Measurements from ENCODE around the gene ATP1A4.

The ATP1A4 gene

GRCh38 chr1:160210561-160210960, 59.2 kb downstream of the ATP1A4 start:
- peaks cover 68% of the 10 kb centered on the region for H3K36me3 Mint-ChIP-seq
- H3K9me3 Mint-ChIP-seq, result no peaks in the 10 kb centered on the region
- H3K27me3 Mint-ChIP-seq, result no peaks in the 10 kb centered on the region
- no peak for ATAC-seq
- H3K4me1 Mint-ChIP-seq, result peaks cover 52% of the 10 kb centered on the region
- H3K4me3 Mint-ChIP-seq, result no peak overlapping the region
- peak overlapping the region; percentile 78 for H3K27ac Mint-ChIP-seq

DNA sequence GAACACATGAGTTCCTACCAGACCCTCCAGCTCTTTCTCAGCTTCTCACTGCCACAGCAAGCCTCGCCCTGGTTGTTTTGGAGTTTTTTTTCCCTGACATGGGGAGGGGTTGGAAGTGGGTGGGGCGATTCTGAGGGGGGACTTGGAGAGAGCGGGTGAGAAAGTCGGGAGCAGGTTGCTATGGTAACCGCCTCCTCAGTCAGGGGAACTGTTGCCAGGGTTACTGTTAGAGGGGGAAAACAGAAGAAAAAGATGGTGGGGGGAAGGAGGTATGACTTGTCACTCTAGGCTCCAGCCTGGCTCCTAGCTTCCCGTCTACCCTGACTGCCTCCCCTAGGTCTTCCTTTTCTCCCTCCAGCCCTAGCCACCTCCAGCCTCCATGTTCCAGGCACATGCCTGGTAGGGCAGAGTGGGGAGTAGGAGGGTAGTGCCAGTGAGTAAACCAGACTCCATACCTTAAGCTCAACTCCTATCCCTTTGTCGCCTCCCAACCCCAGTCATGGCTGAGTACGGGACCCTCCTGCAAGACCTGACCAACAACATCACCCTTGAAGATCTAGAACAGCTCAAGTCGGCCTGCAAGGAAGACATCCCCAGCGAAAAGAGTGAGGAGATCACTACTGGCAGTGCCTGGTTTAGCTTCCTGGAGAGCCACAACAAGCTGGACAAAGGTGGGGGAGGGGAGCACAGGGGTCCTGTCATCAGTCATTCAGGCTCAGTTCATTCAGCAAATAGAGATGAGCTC, 59.8 kb downstream of the ATP1A4 start:
- Mint-ChIP-seq H3K9me3 (no peaks in the 10 kb centered on the region), H3K27ac (peak overlapping the region; percentile 9), H3K36me3 (peaks cover 74% of the 10 kb centered on the region), H3K4me3 (no peak overlapping the region), H3K4me1 (peaks cover 49% of the 10 kb centered on the region), H3K27me3 (no peaks in the 10 kb centered on the region)
- no peak for ATAC-seq

GRCh38 chr1:160214481-160215140, 63.2 kb downstream of the ATP1A4 start:
- ATAC-seq, result no peak
- peak overlapping the region; percentile 48 for H3K27ac Mint-ChIP-seq
- H3K4me3 Mint-ChIP-seq, result no peak overlapping the region
- H3K36me3 Mint-ChIP-seq, result peaks cover 66% of the 10 kb centered on the region
- no peaks in the 10 kb centered on the region for H3K9me3 Mint-ChIP-seq
- H3K27me3 Mint-ChIP-seq, result no peaks in the 10 kb centered on the region
- H3K4me1 Mint-ChIP-seq, result peaks cover 16% of the 10 kb centered on the region

DNA sequence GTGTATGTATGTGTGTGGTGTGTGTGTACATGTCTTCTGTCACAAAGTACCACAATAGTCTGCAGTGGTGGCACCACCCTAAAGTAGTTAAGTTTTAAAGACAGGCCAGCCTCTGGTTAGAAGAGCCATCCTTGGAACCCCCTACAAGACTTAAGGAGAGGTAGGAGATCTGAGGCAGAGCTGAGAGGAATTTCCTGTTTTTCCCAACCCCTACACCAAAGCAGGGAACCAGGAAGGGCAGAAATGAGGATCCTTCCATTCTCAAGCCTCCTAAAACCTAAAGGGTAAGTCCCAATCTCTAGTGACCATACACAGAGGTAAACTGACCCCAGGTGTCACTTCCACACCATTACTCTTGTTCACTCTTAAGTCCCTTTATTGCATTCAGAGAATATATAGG, 64.9 kb downstream of the ATP1A4 start:
- Mint-ChIP-seq H3K36me3 (peaks cover 70% of the 10 kb centered on the region), H3K27me3 (no peaks in the 10 kb centered on the region), H3K4me1 (peaks cover 6% of the 10 kb centered on the region), H3K4me3 (no peak overlapping the region), H3K9me3 (no peaks in the 10 kb centered on the region), H3K27ac (peak overlapping the region; percentile 52)
- no peak for ATAC-seq

DNA sequence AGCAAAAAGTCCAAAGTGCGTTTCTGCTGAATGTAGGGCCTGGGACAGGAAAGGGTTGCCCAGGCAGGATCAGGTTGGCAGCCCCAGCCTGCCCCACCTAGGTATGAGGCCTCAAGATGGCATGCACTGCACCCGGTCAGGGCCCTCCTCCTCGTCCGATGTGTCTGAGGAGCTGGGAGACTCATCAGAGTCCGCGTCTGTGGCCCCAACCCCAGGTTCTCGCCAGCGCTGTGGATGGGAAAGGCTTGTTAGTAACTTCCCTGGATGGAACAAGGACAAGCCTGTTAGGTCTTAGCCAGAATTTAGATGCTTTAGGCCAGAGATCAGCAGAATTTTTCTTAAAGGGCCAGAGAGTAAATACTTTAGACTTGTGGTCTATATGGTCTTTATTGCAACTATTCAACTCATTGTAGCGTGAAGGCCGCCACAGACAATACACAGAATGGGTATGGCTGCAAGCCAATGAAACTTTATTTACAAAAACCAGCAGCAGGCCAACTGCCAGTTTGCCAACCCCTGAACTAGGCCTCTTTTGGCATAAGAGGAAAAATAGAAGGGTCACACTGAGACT, 66.2 kb downstream of the ATP1A4 start:
- Mint-ChIP-seq H3K9me3 (no peaks in the 10 kb centered on the region), H3K4me3 (no peak overlapping the region), H3K27ac (peak overlapping the region; percentile 58), H3K36me3 (peaks cover 63% of the 10 kb centered on the region), H3K4me1 (no peaks in the 10 kb centered on the region), H3K27me3 (no peaks in the 10 kb centered on the region)
- ATAC-seq, result no peak

DNA sequence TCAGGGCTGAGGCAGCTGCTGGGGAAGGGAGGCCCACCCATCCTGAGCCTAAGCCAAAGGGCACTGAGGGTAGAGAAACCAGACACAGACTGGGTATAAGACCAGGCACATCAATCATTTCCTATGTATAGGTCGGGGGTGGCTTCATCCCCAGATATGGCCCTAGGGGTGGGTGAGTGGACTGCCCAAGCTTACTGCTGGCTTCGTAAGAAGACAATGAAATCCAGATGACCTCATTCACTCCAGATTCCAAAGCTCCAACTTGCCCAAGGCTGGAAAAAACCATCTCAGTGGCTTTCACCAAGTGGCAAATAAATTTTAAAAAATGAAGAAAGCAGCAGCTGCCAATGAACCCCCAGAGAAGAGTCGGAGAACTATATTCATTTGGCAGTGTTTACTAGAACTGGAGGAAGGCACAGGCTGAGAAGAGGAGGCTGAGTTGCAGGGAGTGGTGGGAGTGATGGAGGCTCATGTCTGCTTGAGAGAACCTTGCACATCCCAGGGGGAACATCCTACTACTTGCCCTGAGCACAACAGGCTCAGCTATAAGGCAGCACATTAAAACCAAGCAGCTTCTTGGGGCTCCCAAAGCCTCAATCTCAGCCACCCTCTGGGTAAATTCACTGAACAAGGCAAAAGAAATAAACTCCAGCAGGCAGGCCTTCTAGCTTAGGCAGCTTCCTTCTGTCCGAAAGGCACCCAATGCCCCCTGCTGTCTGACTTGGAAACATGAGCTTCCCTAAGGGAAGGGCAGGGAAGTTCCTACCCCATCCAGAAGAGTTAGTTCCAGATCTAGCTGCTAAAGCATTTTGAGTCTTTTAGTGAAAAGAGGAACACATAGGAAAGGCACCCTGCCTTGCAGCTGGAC, 67.9 kb downstream of the ATP1A4 start:
- H3K27ac Mint-ChIP-seq, result peak overlapping the region; percentile 55
- ATAC-seq, result no peak
- H3K27me3 Mint-ChIP-seq, result no peaks in the 10 kb centered on the region
- no peaks in the 10 kb centered on the region for H3K4me1 Mint-ChIP-seq
- no peak overlapping the region for H3K4me3 Mint-ChIP-seq
- no peaks in the 10 kb centered on the region for H3K9me3 Mint-ChIP-seq
- peaks cover 64% of the 10 kb centered on the region for H3K36me3 Mint-ChIP-seq

- no peaks in the 10 kb centered on the region for H3K4me1 Mint-ChIP-seq
- no peaks in the 10 kb centered on the region for H3K9me3 Mint-ChIP-seq
- peaks cover 68% of the 10 kb centered on the region for H3K36me3 Mint-ChIP-seq
- no peak overlapping the region for H3K4me3 Mint-ChIP-seq
- H3K27me3 Mint-ChIP-seq, result no peaks in the 10 kb centered on the region
- no peak for ATAC-seq
- peak overlapping the region; percentile 55 for H3K27ac Mint-ChIP-seq
These were observed 68.9 kb downstream of the ATP1A4 start for GRCh38 chr1:160220301-160220700.

DNA sequence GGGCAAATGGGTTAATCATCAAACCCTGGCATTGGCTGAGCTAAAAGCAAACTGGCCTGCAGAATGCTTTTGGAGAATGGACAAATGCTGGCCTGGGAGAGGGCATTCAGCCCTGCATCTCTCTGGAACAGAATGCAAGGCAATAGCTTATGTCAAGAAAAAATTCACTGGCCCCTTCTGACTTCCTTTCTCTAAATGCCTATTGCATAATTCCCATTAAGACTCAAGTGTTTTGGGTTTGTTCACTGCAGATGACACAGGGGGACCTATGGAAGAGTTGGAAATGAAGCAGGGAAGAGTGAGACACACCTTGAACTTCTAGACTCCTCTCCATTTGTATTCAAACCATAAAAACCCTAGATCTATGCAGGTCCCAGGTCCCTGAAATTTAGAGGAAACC, 69.7 kb downstream of the ATP1A4 start:
- Mint-ChIP-seq H3K27ac (peak overlapping the region; percentile 19), H3K27me3 (no peaks in the 10 kb centered on the region)
- no peak for ATAC-seq

GRCh38 chr1:160222546-160222945, 71.1 kb downstream of the ATP1A4 start:
- Mint-ChIP-seq H3K27ac (no peak overlapping the region), H3K27me3 (no peaks in the 10 kb centered on the region), H3K36me3 (peaks cover 49% of the 10 kb centered on the region), H3K4me1 (no peaks in the 10 kb centered on the region), H3K9me3 (no peaks in the 10 kb centered on the region), H3K4me3 (no peak overlapping the region)
- no peak for ATAC-seq

More for the DNA sequence above, 69.7 kb downstream of the ATP1A4 start:
- Mint-ChIP-seq H3K4me3 (no peak overlapping the region), H3K4me1 (no peaks in the 10 kb centered on the region), H3K9me3 (no peaks in the 10 kb centered on the region), H3K36me3 (peaks cover 60% of the 10 kb centered on the region)

- Mint-ChIP-seq H3K27ac (no peak overlapping the region), H3K36me3 (peaks cover 56% of the 10 kb centered on the region), H3K27me3 (no peaks in the 10 kb centered on the region), H3K9me3 (no peaks in the 10 kb centered on the region), H3K4me1 (no peaks in the 10 kb centered on the region), H3K4me3 (no peak overlapping the region)
- no peak for ATAC-seq
These were observed 73.2 kb downstream of the ATP1A4 start for GRCh38 chr1:160224606-160225005.

DNA sequence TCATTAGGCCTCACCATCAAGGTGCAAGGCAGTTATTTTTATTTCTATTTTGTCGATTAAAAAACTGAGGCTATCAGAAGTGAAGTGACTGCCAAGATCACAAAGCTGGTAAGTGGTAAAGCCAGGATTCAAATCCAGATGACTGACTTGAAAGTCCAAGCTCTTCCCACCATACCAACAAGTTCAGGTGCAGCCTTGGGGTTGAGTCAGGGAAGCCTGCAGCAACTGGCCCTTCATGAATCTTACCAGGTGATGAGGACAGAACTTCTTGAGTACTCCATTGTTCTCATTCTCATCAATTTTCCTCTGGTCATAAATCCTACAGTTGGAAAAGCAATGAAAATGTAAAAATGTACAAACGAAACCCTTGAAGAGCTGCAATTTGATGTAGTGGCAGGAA, 73.9 kb downstream of the ATP1A4 start:
- H3K4me3 Mint-ChIP-seq, result no peak overlapping the region
- H3K9me3 Mint-ChIP-seq, result no peaks in the 10 kb centered on the region
- no peaks in the 10 kb centered on the region for H3K4me1 Mint-ChIP-seq
- peaks cover 57% of the 10 kb centered on the region for H3K36me3 Mint-ChIP-seq
- ATAC-seq, result no peak
- H3K27ac Mint-ChIP-seq, result no peak overlapping the region
- no peaks in the 10 kb centered on the region for H3K27me3 Mint-ChIP-seq

DNA sequence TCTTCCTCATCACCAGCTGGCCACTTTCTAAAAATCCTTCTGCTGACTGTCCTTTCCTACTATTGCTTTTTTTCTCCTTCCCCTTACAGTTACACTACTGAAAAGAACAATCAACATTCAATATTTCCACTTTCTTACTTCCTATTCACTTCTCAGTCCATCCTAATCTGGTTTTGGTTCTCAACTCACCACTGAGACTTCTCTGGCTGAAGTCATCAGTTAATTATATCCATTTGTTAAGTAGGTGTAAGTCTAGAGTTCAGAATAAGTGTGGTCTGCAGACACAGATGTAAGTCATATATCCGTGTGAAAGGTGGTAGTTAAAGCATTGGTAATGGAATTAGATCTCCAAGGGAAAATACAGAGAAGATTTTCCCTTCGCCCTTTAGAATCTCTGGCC, 75.2 kb downstream of the ATP1A4 start:
- Mint-ChIP-seq H3K36me3 (peaks cover 62% of the 10 kb centered on the region), H3K4me1 (no peaks in the 10 kb centered on the region), H3K27me3 (no peaks in the 10 kb centered on the region), H3K27ac (no peak overlapping the region), H3K4me3 (no peak overlapping the region), H3K9me3 (no peaks in the 10 kb centered on the region)
- no peak for ATAC-seq

DNA sequence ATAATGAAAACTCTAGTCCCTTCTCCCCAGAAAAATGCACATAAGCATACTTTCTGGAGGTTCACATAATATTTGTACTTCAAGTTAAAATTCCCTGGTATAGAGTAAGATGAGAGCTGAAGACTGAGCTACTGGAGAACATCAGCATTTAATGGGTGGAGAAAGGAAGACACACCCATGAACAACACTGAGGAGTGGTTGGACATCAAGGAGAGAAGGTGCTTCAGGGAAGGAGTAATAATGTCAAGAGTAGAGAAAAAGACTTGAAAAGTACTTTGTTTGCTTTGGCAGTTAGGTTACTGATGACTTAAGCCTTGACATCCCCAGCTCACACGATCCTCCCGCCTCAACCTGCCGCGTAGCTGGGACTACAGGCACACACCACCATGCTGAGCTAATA, 75.6 kb downstream of the ATP1A4 start:
- no peaks in the 10 kb centered on the region for H3K27me3 Mint-ChIP-seq
- no peak overlapping the region for H3K4me3 Mint-ChIP-seq
- no peak for ATAC-seq
- no peaks in the 10 kb centered on the region for H3K9me3 Mint-ChIP-seq
- H3K27ac Mint-ChIP-seq, result no peak overlapping the region
- no peaks in the 10 kb centered on the region for H3K4me1 Mint-ChIP-seq
- peaks cover 62% of the 10 kb centered on the region for H3K36me3 Mint-ChIP-seq

DNA sequence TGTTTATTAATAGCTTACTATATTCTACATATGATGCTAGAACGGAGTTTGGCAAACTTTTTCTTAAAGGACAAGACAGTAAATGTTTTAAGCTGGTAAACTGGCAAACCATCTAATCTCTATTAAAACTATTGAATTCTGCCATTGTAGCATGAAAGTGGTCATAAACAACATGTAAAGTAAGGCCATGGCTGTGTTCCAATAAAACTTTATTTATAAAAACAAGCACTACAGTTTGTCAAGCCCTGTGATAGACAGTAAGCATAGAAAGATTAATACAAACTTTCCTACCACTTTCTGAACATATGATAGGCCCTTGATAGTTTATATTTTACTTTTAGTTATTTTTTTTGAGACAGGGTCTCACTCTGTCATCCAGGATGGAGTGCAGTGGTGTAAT, 76.2 kb downstream of the ATP1A4 start:
- H3K27me3 Mint-ChIP-seq, result no peaks in the 10 kb centered on the region
- ATAC-seq, result no peak
- H3K4me1 Mint-ChIP-seq, result no peaks in the 10 kb centered on the region
- no peaks in the 10 kb centered on the region for H3K9me3 Mint-ChIP-seq
- H3K27ac Mint-ChIP-seq, result no peak overlapping the region
- no peak overlapping the region for H3K4me3 Mint-ChIP-seq
- H3K36me3 Mint-ChIP-seq, result peaks cover 57% of the 10 kb centered on the region

- H3K4me1 Mint-ChIP-seq, result no peaks in the 10 kb centered on the region
- H3K4me3 Mint-ChIP-seq, result no peak overlapping the region
- H3K27me3 Mint-ChIP-seq, result no peaks in the 10 kb centered on the region
- H3K9me3 Mint-ChIP-seq, result no peaks in the 10 kb centered on the region
- peak overlapping the region; percentile 22 for H3K27ac Mint-ChIP-seq
- H3K36me3 Mint-ChIP-seq, result peaks cover 52% of the 10 kb centered on the region
- no peak for ATAC-seq
These were observed 77.0 kb downstream of the ATP1A4 start for GRCh38 chr1:160228431-160228830.
